ENCODE results near the gene CDKAL1.

- TF ChIP-seq CTCF (IDR thresholded peaks at IDR 0.05) (no peak), USF2 (IDR thresholded peaks at IDR 0.05) (no peak), MAX (IDR thresholded peaks at IDR 0.05) (no peak), REST (IDR thresholded peaks at IDR 0.05) (no peak), CEBPB (IDR thresholded peaks at IDR 0.05) (no peak), HOXB5 (CRISPR knock-in tag; IDR thresholded peaks at IDR 0.05) (no peak), POLR2A (IDR thresholded peaks at IDR 0.05; ENCODE audit: low read length) (no peak), FOXS1 (CRISPR knock-in tag; IDR thresholded peaks at IDR 0.05) (no peak)
Measured at GRCh38 chr6:20658053-20658452, 123.8 kb downstream of the CDKAL1 start.
